ENCODE measurements around the gene KRTAP10-10. TPM values are rescaled to one million over a fixed set of nuclear protein-coding genes. Genes with fewer than 3 reads are reported as not detected.
"Not testable (repeated sequence)": the region's sequence is repeated elsewhere in the genome, so short reads cannot be mapped to it uniquely, and the experiment has no call there.

KRTAP10-10 gene
- total and polyA plus RNA-seq, 2 of the 8 experiments (the other 6 are each of a cell fraction or from before 2014, with no cell fraction given), result not detected

GRCh38 chr21:44610157-44610843 lies 26.9 kb upstream of the KRTAP10-10 start:
- H3K4me1 ChIP-seq (replicated peaks in 1 of 4; ENCODE audit: control insufficient read depth in 3 of 4, insufficient read depth in 4 of 4, low read length in 3 of 4); H2BK120ac ChIP-seq (replicated peaks; ENCODE audit: low read depth, low read length); H3K18ac ChIP-seq (ENCODE audit: extremely low read depth, low read length); H3K27me3 ChIP-seq (replicated peaks in 1 of 4; ENCODE audit: control insufficient read depth in 3 of 4, extremely low read depth in 1 of 4, insufficient read depth in 3 of 4, low read length in 3 of 4); H2AFZ ChIP-seq (ENCODE audit: low read length); H3K79me2 ChIP-seq (ENCODE audit: control insufficient read depth in 1 of 2, insufficient read depth in 2 of 2, low read length in 2 of 2); H3K36me3 ChIP-seq (ENCODE audit: control insufficient read depth in 2 of 4, insufficient read depth in 4 of 4, low read length in 3 of 4); POLR2A ChIA-PET (ENCODE audit: partially characterized antibody); H3K4ac ChIP-seq (replicated peaks; ENCODE audit: insufficient read length, low read depth, low read length); H4K20me1 ChIP-seq (replicated peaks in 1 of 2; ENCODE audit: control insufficient read depth in 1 of 2, insufficient read depth in 2 of 2, low read length in 2 of 2); FAIRE-seq; H3K56ac ChIP-seq (replicated peaks; ENCODE audit: insufficient read length, low read depth, low read length); H3K9ac ChIP-seq (replicated peaks in 1 of 4; ENCODE audit: extremely low read depth in 1 of 4, low read depth in 3 of 4, low read length in 3 of 4); H3K23ac ChIP-seq (ENCODE audit: insufficient read length); H4K5ac ChIP-seq (ENCODE audit: insufficient read length, low read depth, low read length); H3K23me2 ChIP-seq (ENCODE audit: low read depth, low read length); H3K4me3 ChIP-seq (ENCODE audit: extremely low read depth in 1 of 4, insufficient read depth in 2 of 4, low read depth in 3 of 4, low read length in 4 of 4); H3K79me1 ChIP-seq (ENCODE audit: low read depth, low read length); H3K4me2 ChIP-seq (ENCODE audit: insufficient read depth in 1 of 2, low read depth in 2 of 2, low read length in 2 of 2); H2AK5ac ChIP-seq (ENCODE audit: low read depth, low read length); H3K14ac ChIP-seq (ENCODE audit: insufficient read length); H2BK12ac ChIP-seq (ENCODE audit: low read depth, low read length); H2BK15ac ChIP-seq (ENCODE audit: low read length); H4K8ac ChIP-seq (ENCODE audit: extremely low read depth, insufficient read depth, low read length); H4K91ac ChIP-seq (replicated peaks; ENCODE audit: insufficient read length, low read length); H2BK5ac ChIP-seq (ENCODE audit: low read depth, low read length); H2BK20ac ChIP-seq (ENCODE audit: low read length); H3K27ac ChIP-seq (ENCODE audit: low read depth, low read length): not testable (repeated sequence)
- WGBS, 2 experiments (ENCODE audit: extremely low coverage in 1 of 2, insufficient coverage in 1 of 2, insufficient read length in 1 of 2, insufficient replicate concordance in 2 of 2, low coverage in 1 of 2, low lambda C conversion rate in 2 of 2, missing lambda C conversion rate in 1 of 2), result 90% methylated on average over 7 of the region's 7 CpGs; no CpG with 5 or more reads in 1 of the 2 experiments
- H3K9me3 ChIP-seq (ENCODE audit: insufficient read depth in 2 of 2, low read depth in 1 of 2, low read length in 1 of 2), result peaks cover 19 to 22% of the 10 kb centered on the region in 2 experiments
- DNase-seq (ENCODE audit: low read depth in 1 of 2, low spot score in 2 of 2), result peak in 1 of 2 experiments; percentile 34
- CTCF ChIA-PET (ENCODE audit: partially characterized antibody), result interaction anchor here (0.7 to 1.5 kb wide), 3 partner anchors 87 to 183 kb away, joined by 3 to 5 read pairs (median 3); partner anchors contain the start of gene KRTAP10-12

All from H1 (cell line).